Epithelial cell of esophagus (primary cell): ENCODE results near the gene CPLX1.

Source experiments
- DNase-seq: peaks from one replicate; pipeline ENCODE4 v3.0.0; 2010; ENCODE audit warnings: low read depth
- H3K4me3 ChIP-seq: 2 replicates; pipeline ENCODE4 v1.5.1; 2011; ENCODE audit warnings: mild to moderate bottlenecking, low read length, control low read depth
- CTCF ChIP-seq: IDR thresholded peaks from 2 replicates; pipeline ENCODE4 v1.5.1; 2011; ENCODE audit warnings: low read depth, mild to moderate bottlenecking, low read length, control low read depth, inconsistent platforms; ENCODE audit not compliant: insufficient read depth; ENCODE audit errors: missing control alignments

Gene CPLX1

GRCh38 chr4:839675-840443 lies 13.9 kb upstream of the CPLX1 start:
- TF ChIP-seq CTCF: no peak
- DNase-seq: no peak
- H3K4me3 ChIP-seq: no peak overlapping the region

- DNase-seq: no peak
- no peak for TF ChIP-seq CTCF
- H3K4me3 ChIP-seq: no peak overlapping the region
Observed at GRCh38 chr4:837772-838171, 11.8 kb upstream of the CPLX1 start.

- DNase-seq: no peak
- no peak for TF ChIP-seq CTCF
- no peak overlapping the region for H3K4me3 ChIP-seq
Observed at GRCh38 chr4:836750-837301, 10.9 kb upstream of the CPLX1 start.

DNA sequence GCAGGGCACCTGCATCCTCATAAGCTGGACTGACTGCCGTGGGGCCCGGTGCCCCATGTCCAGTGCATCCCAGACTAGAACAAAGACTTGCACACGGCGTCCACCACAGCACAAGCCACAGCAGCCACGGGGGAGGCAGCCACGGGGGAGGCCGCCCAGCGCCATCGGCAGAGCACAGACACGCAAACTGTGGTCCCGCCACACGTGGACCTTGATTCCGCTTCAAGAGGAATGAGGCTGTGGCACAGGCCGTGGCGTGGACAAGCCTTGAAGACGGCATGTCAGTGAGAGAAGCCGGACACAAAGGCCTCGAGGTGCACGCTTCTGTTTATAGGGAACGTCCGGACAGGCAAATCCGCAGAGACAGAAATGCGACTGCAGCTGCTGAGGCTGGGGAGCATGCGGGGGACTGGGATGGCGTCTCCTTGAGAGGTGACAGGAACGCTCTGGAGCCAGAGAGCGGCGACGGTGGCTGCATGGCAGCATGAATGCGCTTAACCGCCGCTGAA lies 10.1 kb upstream of the CPLX1 start:
- no peak for TF ChIP-seq CTCF
- no peak overlapping the region for H3K4me3 ChIP-seq
- DNase-seq: no peak

GRCh38 chr4:835148-836002 lies 9.4 kb upstream of the CPLX1 start:
- H3K4me3 ChIP-seq: no peak overlapping the region
- TF ChIP-seq CTCF: no peak
- DNase-seq: no peak

DNA sequence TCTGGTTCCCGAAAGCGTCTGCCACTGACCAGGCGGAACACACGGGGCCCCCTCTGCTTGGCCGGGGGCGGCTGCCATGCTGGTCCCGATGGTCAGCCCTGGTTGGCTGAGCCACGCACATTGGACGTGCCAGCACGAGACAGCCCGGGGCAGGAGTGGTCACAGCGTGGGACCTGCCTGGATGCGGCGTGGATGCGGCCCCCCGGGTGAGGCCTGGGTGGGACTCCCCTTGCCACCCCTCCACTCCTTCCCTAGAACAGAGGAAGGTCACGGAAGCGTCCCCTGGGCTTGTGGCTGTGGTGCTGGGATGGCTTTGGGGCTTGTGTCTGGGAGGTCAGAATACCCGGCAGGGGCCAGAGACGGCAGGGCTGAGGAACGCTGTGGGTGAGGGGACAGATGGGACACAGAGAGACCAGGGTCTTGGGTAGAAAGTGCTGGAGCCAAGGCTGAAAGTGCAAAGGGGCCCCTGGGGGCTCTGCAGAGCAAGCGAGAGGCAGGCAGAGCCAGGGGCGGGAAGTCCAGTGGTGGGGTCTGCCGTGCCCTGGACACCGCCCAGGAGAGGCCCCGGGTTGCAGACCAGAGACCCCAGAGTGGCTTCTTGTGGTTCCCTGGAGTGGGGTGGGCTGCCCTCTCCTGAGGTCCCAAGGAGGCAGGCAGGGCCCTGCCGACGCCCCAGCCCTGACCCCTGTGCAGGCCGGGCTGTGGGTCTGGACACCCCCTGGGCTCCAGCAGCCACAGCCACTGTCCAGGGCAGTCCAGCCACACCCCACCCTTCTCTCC lies 8.6 kb upstream of the CPLX1 start:
- no peak for TF ChIP-seq CTCF
- no peak overlapping the region for H3K4me3 ChIP-seq
- no peak for DNase-seq
